ENCODE results near the gene LYPD6B.
A peak's percentile ranks its signal among the peaks of the same experiment; 100 is the strongest.

The LYPD6B gene, protein sequence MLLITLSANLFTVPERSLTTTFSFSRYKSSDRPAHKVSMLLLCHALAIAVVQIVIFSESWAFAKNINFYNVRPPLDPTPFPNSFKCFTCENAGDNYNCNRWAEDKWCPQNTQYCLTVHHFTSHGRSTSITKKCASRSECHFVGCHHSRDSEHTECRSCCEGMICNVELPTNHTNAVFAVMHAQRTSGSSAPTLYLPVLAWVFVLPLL

GRCh38 chr2:149038442-149039212, at the start of gene LYPD6B:
LYPD6B (plus strand) TSS chr2:149038699; CDS start chr2:149130949, 92,250 bp downstream.
- no peak for DNase-seq

DNA sequence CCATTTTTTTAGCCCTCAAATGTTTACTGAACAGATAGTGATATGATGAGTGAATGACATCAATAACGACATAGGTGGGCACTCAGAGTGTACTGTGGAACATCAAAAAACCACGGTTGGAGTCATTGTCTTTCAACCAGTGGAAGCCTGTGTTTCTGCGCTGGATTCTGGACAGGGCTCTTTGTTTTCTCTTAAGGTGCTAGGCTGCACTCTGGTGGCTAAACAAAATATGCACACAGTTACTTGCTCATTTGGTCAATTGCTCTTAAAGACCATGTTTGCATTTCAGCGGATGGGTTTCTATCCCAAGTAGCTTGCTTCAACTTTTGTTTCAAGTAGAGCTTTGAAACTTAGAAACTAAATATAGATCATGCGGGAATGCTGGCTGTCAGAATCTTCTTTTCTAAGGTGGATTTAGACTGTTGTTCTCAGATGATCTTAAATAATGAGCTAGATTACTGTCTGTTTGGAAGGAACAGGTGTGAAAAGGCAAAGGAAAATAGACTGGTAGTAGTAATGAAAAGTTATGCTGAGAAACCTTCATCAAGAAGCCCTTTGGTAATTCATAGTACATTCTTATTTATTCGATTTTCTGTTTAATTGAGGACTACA, 48.5 kb upstream of the LYPD6B start:
- DNase-seq, result peak; percentile 59

DNA sequence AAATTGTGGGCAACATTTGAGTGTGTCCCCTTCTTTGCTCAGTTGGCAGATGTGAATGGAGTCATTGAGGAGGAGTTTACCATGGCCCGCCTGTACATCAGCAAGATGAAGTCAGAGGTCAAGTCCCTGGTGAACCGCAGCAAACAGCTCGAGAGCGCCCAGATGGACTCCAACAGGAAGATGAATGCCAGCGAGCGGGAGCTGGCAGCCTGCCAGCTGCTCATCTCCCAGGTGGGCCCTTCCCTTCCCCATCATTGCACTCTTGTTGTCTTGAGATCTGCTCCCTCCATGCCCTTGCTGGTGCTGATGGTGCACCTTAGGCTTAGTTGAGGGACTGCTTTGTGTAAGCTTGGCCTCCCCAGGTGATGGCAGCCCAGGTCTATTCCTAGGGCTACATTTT, 47.5 kb upstream of the LYPD6B start:
- no peak for DNase-seq

DNA sequence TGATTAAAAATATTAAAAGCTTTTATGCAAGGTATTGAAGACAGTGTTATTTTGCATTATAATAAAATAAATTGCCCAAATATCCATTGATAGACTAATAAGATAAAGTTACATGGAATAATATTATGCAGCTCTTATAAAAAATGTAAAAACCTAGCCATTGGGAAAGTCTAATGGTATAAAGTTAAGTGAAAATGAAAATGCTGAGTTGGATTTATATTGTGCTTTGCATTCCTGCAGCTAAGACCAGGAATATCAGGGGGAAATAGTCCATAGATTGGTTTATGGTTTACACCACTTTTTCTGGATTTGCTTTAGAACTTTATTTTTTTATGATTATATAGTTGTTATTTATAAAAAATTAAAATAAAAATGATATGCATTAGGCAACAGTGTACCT, 46.1 kb upstream of the LYPD6B start:
- no peak for DNase-seq

- no peak for DNase-seq
Measured at GRCh38 chr2:148993351-148993750, 45.1 kb upstream of the LYPD6B start.

- DNase-seq, result no peak
Measured at GRCh38 chr2:148994341-148994740, 44.2 kb upstream of the LYPD6B start.

DNA sequence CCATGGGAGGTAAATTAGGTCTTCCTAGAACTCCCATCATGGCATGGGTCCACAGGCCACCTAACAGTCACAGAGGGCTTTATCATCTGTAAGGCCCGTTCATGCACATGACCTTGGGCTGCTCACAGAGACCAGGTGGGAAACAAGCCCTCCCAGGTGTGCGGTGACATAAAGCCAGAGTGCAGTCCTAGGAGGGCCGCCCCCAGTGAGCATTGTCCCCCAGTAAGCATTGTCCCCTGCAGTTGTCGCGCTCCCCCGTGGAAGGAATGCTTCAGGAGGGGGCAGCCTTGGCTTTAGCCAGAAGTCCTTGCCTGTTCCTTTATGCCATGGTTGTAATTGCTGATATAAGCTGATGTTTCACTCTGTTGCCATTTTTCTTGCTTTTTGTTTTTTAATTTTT, 41.7 kb upstream of the LYPD6B start:
- DNase-seq, result no peak

- no peak for DNase-seq
Measured at GRCh38 chr2:148998165-148998830, 40.2 kb upstream of the LYPD6B start.

DNA sequence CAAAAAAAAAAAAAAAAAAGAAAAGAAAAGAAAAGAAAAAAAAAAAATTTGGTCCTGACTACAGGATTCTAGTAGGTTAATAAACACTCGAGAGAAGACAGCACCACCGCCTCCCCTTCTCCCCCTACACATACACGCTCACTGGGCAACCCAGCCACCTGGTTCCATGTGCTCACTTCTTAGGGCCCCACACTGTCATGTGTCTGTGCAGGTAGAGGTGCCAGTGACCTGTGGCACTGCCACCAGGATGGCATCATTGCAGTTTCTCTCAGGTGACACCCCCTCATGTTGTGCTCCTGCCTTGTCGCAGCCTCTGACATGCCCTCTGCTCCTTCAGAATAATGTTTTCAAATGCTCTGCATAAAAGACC, 39.7 kb upstream of the LYPD6B start:
- no peak for DNase-seq

DNA sequence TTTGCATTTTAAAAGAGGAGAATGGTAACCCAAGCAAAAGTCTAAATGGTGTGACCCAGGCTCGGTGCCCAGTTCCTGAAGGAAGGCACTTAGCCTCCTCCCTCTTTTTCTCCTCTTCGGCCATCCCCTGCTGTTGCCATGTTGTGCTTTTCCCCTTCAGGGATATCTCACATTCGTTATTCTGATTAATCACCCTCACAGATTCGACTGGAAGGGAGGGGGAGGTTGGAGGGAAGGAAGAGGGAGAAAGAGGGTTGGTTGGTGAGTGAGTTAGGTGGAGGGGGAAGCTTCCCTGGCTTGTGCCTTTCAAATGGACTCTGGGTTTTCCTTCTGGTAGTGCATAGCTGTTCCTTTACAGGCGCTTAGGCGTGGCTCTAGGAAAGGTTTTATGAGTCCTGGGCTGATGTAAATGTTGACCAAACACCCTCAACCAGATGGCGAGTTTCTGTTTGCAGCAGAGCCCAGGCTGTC, 39.0 kb upstream of the LYPD6B start:
- no peak for DNase-seq

GRCh38 chr2:149000158-149000938, 38.2 kb upstream of the LYPD6B start:
- DNase-seq, result peak; percentile 34

DNA sequence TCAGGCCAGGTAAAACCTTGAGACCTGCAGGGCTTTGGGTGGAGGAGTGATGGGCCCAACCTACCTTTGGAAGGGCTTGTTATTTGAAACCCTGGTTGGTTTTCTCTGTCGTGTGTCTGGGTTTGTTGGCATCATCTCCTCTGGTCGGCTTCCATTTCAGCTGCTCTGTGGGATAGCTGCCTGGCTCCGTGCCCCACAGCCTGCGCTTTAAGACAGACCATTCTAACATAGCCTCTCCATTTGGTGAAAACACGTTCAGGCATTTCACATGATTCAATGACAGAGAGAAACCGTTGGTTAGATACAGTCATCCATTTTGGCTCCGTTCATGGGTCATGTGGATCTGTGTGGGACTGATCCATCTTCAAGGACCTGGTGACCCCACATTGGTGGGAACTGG, 37.0 kb upstream of the LYPD6B start:
- no peak for DNase-seq

DNA sequence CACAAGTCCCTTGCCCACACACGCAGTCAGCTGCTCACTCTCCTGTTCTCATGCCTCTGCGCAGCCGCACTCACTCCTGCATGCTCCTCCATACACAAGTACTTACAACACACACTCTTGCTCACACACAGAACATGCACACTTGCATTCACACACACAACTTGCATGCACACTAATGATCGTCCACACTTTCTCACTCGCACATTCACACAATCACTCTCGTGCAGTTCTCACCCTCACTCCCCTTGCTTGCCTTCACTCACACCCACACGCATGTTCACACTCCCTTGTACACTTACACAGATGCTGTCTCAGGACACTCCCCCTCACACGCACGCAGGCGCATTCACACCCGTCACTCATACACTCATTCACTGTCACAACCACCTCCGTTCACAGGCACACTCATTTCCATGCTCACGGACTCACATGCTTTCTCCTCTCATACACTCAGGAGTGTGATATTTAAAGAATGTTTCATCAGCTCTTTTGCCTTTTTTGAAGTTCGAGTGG, 36.1 kb upstream of the LYPD6B start:
- no peak for DNase-seq

DNA sequence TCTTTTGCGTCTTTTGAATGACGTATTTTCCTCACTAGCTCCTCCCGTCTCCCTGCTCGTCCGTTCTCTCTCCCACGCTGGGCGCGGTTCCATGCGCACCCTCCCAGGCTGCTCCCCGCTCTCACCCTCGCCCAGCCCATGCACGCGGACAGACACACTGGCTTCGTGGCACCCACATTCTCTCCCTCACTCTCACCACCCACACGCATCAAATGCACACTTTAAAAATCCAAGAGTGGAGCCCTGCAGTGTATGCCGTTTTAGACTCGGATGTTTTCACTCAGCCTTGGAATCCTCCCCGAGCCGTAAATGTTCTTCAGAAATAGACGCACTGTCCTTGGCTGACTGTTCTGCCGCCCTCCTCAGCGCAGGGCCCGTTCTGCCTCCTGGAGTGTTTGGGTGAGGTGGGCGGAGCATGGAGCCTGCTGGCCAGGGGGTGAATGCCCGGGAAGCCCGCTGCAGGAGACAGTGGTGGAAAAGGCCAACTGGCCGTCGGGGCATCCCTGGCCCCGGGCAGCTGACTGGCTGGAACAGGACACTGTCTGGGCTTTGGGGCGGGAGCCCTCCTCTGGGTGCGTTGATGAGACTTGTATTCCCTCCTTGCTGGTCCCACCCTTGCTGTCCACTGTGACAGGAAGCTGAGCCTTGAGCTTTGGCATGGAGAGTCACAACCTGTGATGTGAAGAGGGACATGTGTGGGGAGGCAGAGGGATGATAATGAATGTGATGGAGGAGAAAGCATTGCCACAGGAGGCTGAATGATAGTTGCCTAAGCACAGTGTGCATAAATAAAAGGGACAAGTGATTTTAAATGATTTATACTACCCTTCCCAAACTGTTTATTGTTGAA, 35.4 kb upstream of the LYPD6B start:
- DNase-seq, result no peak

GRCh38 chr2:149004836-149005235, 33.7 kb upstream of the LYPD6B start:
- DNase-seq, result no peak

GRCh38 chr2:149005471-149006077, 32.9 kb upstream of the LYPD6B start:
- no peak for DNase-seq

GRCh38 chr2:149006883-149007543, 31.5 kb upstream of the LYPD6B start:
- DNase-seq, result no peak

DNA sequence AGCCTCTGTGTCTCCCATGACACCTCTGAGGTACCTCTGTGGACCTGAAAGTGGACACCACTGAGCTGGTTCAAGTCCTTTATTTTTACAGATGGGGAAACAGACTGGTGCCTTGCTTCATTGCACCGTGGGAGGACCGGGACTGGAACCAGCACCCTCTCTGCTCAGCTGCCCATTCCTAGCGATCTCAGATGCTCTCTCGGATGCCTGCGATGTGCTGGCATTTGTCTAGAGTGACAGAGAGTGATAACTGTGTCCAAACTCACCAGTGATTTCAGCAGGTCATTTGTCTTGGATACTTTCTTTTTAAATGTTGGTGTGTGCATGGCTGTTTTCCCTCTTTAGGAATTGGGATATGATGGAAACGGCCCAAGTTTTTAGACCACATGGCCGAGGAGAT, 30.1 kb upstream of the LYPD6B start:
- DNase-seq, result no peak

DNA sequence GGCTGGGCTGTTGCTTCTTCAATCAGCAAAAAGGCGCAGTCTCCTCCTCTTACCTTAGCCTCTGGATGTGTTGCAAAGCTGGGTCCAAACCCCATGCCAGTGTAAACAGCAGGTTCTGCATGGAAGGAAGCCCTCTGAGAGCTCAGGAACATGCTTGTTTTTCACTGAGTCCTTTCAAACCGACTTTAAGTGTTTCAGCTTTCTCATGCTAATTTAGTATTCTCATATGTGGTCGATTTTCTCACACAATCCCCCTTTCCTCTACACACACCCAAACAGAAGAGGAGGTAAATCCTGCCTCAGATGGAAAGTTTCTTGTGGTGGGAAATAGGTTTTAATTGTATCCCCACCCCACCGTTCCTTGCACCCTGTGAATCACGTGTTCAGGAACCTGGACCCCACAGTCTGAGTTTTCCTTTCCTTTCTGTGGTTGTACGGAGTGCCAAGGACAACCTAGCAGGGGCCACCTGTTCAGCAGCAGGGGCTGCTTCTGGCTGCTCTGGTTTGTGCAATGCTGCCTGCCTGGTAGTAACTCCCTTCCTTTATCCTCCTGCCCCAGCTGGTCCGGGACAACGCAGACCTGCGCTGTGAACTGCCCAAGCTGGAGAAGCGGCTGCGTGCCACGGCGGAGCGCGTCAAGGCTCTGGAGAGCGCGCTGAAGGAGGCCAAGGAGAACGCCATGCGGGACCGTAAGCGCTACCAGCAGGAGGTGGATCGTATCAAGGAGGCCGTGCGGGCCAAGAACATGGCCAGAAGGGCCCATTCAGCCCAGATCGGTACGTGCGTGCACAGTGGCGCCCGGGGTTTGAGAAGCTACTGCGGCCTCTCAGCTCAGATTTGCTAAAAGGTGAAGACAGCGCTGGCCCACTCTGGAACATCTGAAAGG, 28.7 kb upstream of the LYPD6B start:
- no peak for DNase-seq

GRCh38 chr2:149012545-149012944, 26.0 kb upstream of the LYPD6B start:
- no peak for DNase-seq

All from activated CD4-positive, alpha-beta T cell treated with anti-CD3 and anti-CD28 coated beads, Interleukin-10, Interleukin-2, amounts not matched to agents 100 ng/mL and 50 ng/mL, durations not matched to agents 16 hours and 8 hours (primary cell).